ENCODE data around the gene EIF5A2. TPM values are rescaled to one million over a fixed set of nuclear protein-coding genes. Genes with fewer than 3 reads are reported as not detected.

Gene EIF5A2
- total and polyA plus RNA-seq, 2 experiments from 2014 or later = 20.4 to 20.8 TPM

- Histone ChIP-seq H3K9ac (no peak overlapping the region), H4K20me1 (ENCODE audit: insufficient read depth) (no peaks in the 10 kb centered on the region), H3F3A (ENCODE audit: insufficient read depth) (peaks cover 21% of the 10 kb centered on the region), H3K4me1 (ENCODE audit: insufficient read depth) (peaks cover 18% of the 10 kb centered on the region), H3K9me3 (ENCODE audit: low read depth) (no peaks in the 10 kb centered on the region), H3K27me3 (replicated peaks; ENCODE audit: insufficient read depth) (no peaks in the 10 kb centered on the region; the same call in 1 of the 2 replicates), H3K9me2 (ENCODE audit: insufficient read depth) (no peaks in the 10 kb centered on the region), H3K27ac (peak overlapping the region; percentile 54), H3K4me2 (ENCODE audit: unreplicated experiment) (peak overlapping the region; percentile 58), H2AFZ (peak overlapping the region; percentile 92), H3K4me3 (peak overlapping the region; percentile 88), H3K36me3 (ENCODE audit: low read depth) (no peaks in the 10 kb centered on the region), H3K79me2 (ENCODE audit: insufficient read depth) (peaks cover 34% of the 10 kb centered on the region)
- peak; percentile 89 for DNase-seq
- 56% methylated on average over 17 of the region's 17 CpGs for WGBS, 2 experiments (ENCODE audit: low coverage in 1 of 2, low lambda C conversion rate in 2 of 2, missing lambda C conversion rate in 2 of 2)
- in situ Hi-C loops (cut with MboI) = no loop called here
- peak; percentile 95 for TF ChIP-seq EZH2phosphoT487 (IDR thresholded peaks at IDR 0.05; ENCODE audit: insufficient read depth, low read depth)
- TF ChIP-seq EZH2 (IDR thresholded peaks at IDR 0.05; ENCODE audit: insufficient read depth, poor library complexity, severe bottlenecking) = no peak
These were observed 879 bp upstream of the EIF5A2 start for GRCh38 chr3:170909129-170909903.

- WGBS, 2 experiments (ENCODE audit: low coverage in 1 of 2, low lambda C conversion rate in 2 of 2, missing lambda C conversion rate in 2 of 2) = 9 to 11% methylated on average over 25 to 31 of the region's 33 CpGs
- peak; percentile 47 for DNase-seq
- TF ChIP-seq EZH2phosphoT487 (IDR thresholded peaks at IDR 0.05; ENCODE audit: insufficient read depth, low read depth) (no peak), EZH2 (IDR thresholded peaks at IDR 0.05; ENCODE audit: insufficient read depth, poor library complexity, severe bottlenecking) (no peak)
- no peaks in the 10 kb centered on the region for H3K9me3 ChIP-seq (ENCODE audit: low read depth)
- peak overlapping the region; percentile 70; the same call in 1 of the 2 replicates for H3K27ac ChIP-seq
- no peaks in the 10 kb centered on the region; the same call in 1 of the 2 replicates for H3K27me3 ChIP-seq (replicated peaks; ENCODE audit: insufficient read depth)
- peak overlapping the region; percentile 88 for H3K4me3 ChIP-seq
- H4K20me1 ChIP-seq (ENCODE audit: insufficient read depth) = no peaks in the 10 kb centered on the region
- no peaks in the 10 kb centered on the region for H3K36me3 ChIP-seq (ENCODE audit: low read depth)
- H3K9ac ChIP-seq = peak overlapping the region; percentile 89
- peaks cover 18% of the 10 kb centered on the region for H3K4me1 ChIP-seq (ENCODE audit: insufficient read depth)
- H3F3A ChIP-seq (ENCODE audit: insufficient read depth) = peaks cover 21% of the 10 kb centered on the region
- H3K4me2 ChIP-seq (ENCODE audit: unreplicated experiment) = peak overlapping the region; percentile 79
- peak overlapping the region; percentile 92 for H2AFZ ChIP-seq
- H3K79me2 ChIP-seq (ENCODE audit: insufficient read depth) = peaks cover 35% of the 10 kb centered on the region
- H3K9me2 ChIP-seq (ENCODE audit: insufficient read depth) = no peaks in the 10 kb centered on the region
- in situ Hi-C loops (cut with MboI) = no loop called here
These were observed 701 bp downstream of the EIF5A2 start for GRCh38 chr3:170907637-170908234.

DNA sequence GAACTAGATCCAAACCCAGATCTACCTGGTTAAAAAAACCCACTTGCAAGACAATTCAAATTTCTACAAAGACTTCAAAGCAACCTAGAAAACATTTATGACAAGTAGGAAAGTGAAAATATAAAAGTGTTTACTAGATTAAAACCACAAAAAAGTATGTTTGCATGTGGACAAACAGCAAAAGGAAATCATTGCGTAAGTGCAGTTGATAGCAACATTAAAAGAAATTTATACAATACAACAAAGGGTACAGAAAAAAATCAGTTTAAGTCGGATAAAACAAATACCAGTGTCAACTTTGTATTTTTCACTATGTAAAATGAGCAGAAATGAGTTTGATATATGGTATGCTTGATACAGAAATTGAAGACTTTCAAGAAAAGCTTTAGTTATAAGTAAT is 2.6 kb downstream of the EIF5A2 start:
- Histone ChIP-seq H3K4me1 (ENCODE audit: insufficient read depth) (peaks cover 18% of the 10 kb centered on the region), H3K9me2 (ENCODE audit: insufficient read depth) (no peaks in the 10 kb centered on the region), H3K9me3 (ENCODE audit: low read depth) (no peaks in the 10 kb centered on the region), H3K79me2 (ENCODE audit: insufficient read depth) (peaks cover 35% of the 10 kb centered on the region), H3K9ac (no peak overlapping the region), H3K4me2 (ENCODE audit: unreplicated experiment) (no peak overlapping the region), H4K20me1 (ENCODE audit: insufficient read depth) (no peaks in the 10 kb centered on the region), H3K27me3 (replicated peaks; ENCODE audit: insufficient read depth) (no peaks in the 10 kb centered on the region), H2AFZ (no peak overlapping the region), H3K4me3 (no peak overlapping the region), H3F3A (ENCODE audit: insufficient read depth) (peaks cover 21% of the 10 kb centered on the region), H3K36me3 (ENCODE audit: low read depth) (peaks cover 4% of the 10 kb centered on the region; the same call in 1 of the 2 replicates), H3K27ac (no peak overlapping the region)
- TF ChIP-seq EZH2phosphoT487 (IDR thresholded peaks at IDR 0.05; ENCODE audit: insufficient read depth, low read depth) = no peak
- no peak for TF ChIP-seq EZH2 (IDR thresholded peaks at IDR 0.05; ENCODE audit: insufficient read depth, poor library complexity, severe bottlenecking)
- no peak for DNase-seq
- WGBS, 2 experiments (ENCODE audit: low coverage in 1 of 2, low lambda C conversion rate in 2 of 2, missing lambda C conversion rate in 2 of 2) = 96 to 98% methylated on average over 2 of the region's 2 CpGs
- in situ Hi-C loops (cut with MboI) = no loop called here

- Histone ChIP-seq H4K20me1 (ENCODE audit: insufficient read depth) (no peaks in the 10 kb centered on the region), H3K9ac (no peak overlapping the region), H3K9me3 (ENCODE audit: low read depth) (no peaks in the 10 kb centered on the region), H3K27me3 (replicated peaks; ENCODE audit: insufficient read depth) (no peaks in the 10 kb centered on the region), H2AFZ (no peak overlapping the region), H3K27ac (no peak overlapping the region), H3K9me2 (ENCODE audit: insufficient read depth) (no peaks in the 10 kb centered on the region), H3K36me3 (ENCODE audit: low read depth) (peaks cover 4% of the 10 kb centered on the region; the same call in 1 of the 2 replicates), H3K4me3 (no peak overlapping the region), H3K79me2 (ENCODE audit: insufficient read depth) (peaks cover 35% of the 10 kb centered on the region), H3F3A (ENCODE audit: insufficient read depth) (no peaks in the 10 kb centered on the region), H3K4me1 (ENCODE audit: insufficient read depth) (peaks cover 18% of the 10 kb centered on the region), H3K4me2 (ENCODE audit: unreplicated experiment) (no peak overlapping the region)
- WGBS, 2 experiments (ENCODE audit: low coverage in 1 of 2, low lambda C conversion rate in 2 of 2, missing lambda C conversion rate in 2 of 2) = 95 to 99% methylated on average over 3 of the region's 3 CpGs
- no peak for TF ChIP-seq EZH2 (IDR thresholded peaks at IDR 0.05; ENCODE audit: insufficient read depth, poor library complexity, severe bottlenecking)
- no peak for TF ChIP-seq EZH2phosphoT487 (IDR thresholded peaks at IDR 0.05; ENCODE audit: insufficient read depth, low read depth)
- DNase-seq = no peak
- in situ Hi-C loops (cut with MboI) = no loop called here
These were observed 5.3 kb downstream of the EIF5A2 start for GRCh38 chr3:170903123-170903522.
